Keratinocyte (primary cell): ENCODE measurements around the gene SH3BGRL. TPM values are rescaled to one million over a fixed set of nuclear protein-coding genes. Genes with fewer than 3 reads are reported as not detected.
A peak's percentile ranks its signal among the peaks of the same experiment; 100 is the strongest.

Source experiments
- DNase-seq: peaks from one replicate; pipeline ENCODE4 v3.0.0-alpha.2; 2011; ENCODE audit warnings: low read depth, missing footprints, low spot score
- FAIRE-seq: peaks from 2 replicates; lab custom pipeline; 2011; peaks lifted over from hg19 to GRCh38; lab: Jason Lieb, UNC
- H2AFZ ChIP-seq: 2 replicates; pipeline ENCODE4 v1.6.0; 2012; ENCODE audit warnings: low read length, control low read depth, inconsistent platforms; ENCODE audit not compliant: control insufficient read depth
- H3K27ac ChIP-seq: 2 replicates; pipeline ENCODE4 v1.5.1; 2011; ENCODE audit warnings: low read length; ENCODE audit not compliant: control insufficient read depth, insufficient read depth
- H3K27me3 ChIP-seq: 3 replicates; pipeline ENCODE4 v1.6.0; 2011; ENCODE audit warnings: low read length; ENCODE audit not compliant: control insufficient read depth, insufficient read depth; ENCODE audit errors: extremely low read depth
- H3K36me3 ChIP-seq, 2 experiments: 2 replicates in 1 of 2; 3 replicates in 1 of 2; pipeline ENCODE4 v1.5.1; 2011; ENCODE audit warnings: low read length in 2 of 2, mild to moderate bottlenecking in 1 of 2; ENCODE audit not compliant: control insufficient read depth in 2 of 2, insufficient read depth in 2 of 2; ENCODE audit errors: extremely low read depth in 1 of 2
- H3K4me1 ChIP-seq: 3 replicates; pipeline ENCODE4 v1.5.1; 2011; ENCODE audit warnings: low read length; ENCODE audit not compliant: control insufficient read depth, insufficient read depth; ENCODE audit errors: extremely low read depth
- H3K4me2 ChIP-seq: 3 replicates; pipeline ENCODE4 v1.6.0; 2011; ENCODE audit warnings: low read depth, low read length; ENCODE audit not compliant: control insufficient read depth, insufficient read depth; ENCODE audit errors: extremely low read depth
- H3K4me3 ChIP-seq, 3 experiments: fragments of 200-600 bp in 1 of 3; sonication (generic) in 1 of 3; 2 replicates in 2 of 3; 3 replicates in 1 of 3; pipeline ENCODE4 v1.5.1; 2011 to 2016; ENCODE audit warnings: low read length in 3 of 3, mild to moderate bottlenecking in 3 of 3, control low read depth in 2 of 3, inconsistent platforms in 1 of 3, low read depth in 1 of 3, mixed read lengths in 1 of 3, mixed run types in 1 of 3, moderate library complexity in 1 of 3; ENCODE audit not compliant: control insufficient read depth in 2 of 3, insufficient read depth in 2 of 3; ENCODE audit errors: extremely low read depth in 1 of 3
- H3K79me2 ChIP-seq: 2 replicates; pipeline ENCODE4 v1.6.0; 2012; ENCODE audit warnings: low read length; ENCODE audit not compliant: control insufficient read depth, insufficient read depth
- H3K9ac ChIP-seq: 3 replicates; pipeline ENCODE4 v1.6.0; 2011; ENCODE audit warnings: low read length; ENCODE audit not compliant: control insufficient read depth, insufficient read depth; ENCODE audit errors: extremely low read depth
- H3K9me1 ChIP-seq: 3 replicates; pipeline ENCODE4 v1.6.0; 2011; ENCODE audit warnings: low read length; ENCODE audit not compliant: control insufficient read depth, insufficient read depth; ENCODE audit errors: extremely low read depth
- H3K9me3 ChIP-seq: 2 replicates; pipeline ENCODE4 v1.5.1; 2012; ENCODE audit warnings: low read depth, low read length; ENCODE audit not compliant: control insufficient read depth
- H4K20me1 ChIP-seq: 3 replicates; pipeline ENCODE4 v1.6.0; 2011; ENCODE audit warnings: low read length; ENCODE audit not compliant: control insufficient read depth, insufficient read depth; ENCODE audit errors: extremely low read depth
- CTCF ChIP-seq, 3 experiments: IDR thresholded peaks in 1 of 3; conservative IDR thresholded peaks in 1 of 3; optimal IDR thresholded peaks in 1 of 3; 2 replicates in 2 of 3; 3 replicates in 1 of 3; pipeline versions ENCODE3 to v1.5.1; 2011; ENCODE audit warnings: low read length in 3 of 3, mild to moderate bottlenecking in 3 of 3, moderate library complexity in 2 of 3, control low read depth in 1 of 3, inconsistent platforms in 1 of 3; ENCODE audit not compliant: insufficient read depth in 2 of 3; ENCODE audit errors: extremely low read depth in 1 of 3
- EZH2 ChIP-seq: IDR thresholded peaks from one replicate; pipeline ENCODE4 v1.6.1; 2012; ENCODE audit warnings: inconsistent platforms, mild to moderate bottlenecking, low read length, moderate library complexity
- dilution Hi-C: fragments of 300-500 bp; cut with MboI; formaldehyde crosslinking; loops from one replicate; pipeline ENCODE4 v1.7.0; 2020; ENCODE audit warnings: low sequenced_read_pairs; ENCODE audit not compliant: extremely low pct_ligation_motif_present
- polyA plus RNA-seq, 5 experiments: library from polyadenylated mRNA; depleted of rRNA in 3 of 5; stranded (reverse) in 3 of 5; stranded (forward) in 1 of 5; unstranded in 1 of 5; fragments of >200 nt; gene quantifications; 1 replicate in 1 of 5; 2 replicates in 3 of 5; 3 replicates in 1 of 5; pipeline versions ENCODE4 v1.2.1 to v1.2.3, GENCODE V29; 2011 to 2012; ENCODE audit warnings: missing spikeins in 2 of 5, low read depth in 1 of 5, low replicate concordance in 1 of 5

SH3BGRL gene
- polyA plus RNA-seq, 1 donor (not counting 4 experiments of a cell fraction or from before 2014, with no cell fraction given): 82.4 TPM

- dilution Hi-C loops: no loop called here
- H3K4me2 ChIP-seq: peak overlapping the region; percentile 4
Observed at GRCh38 chrX:81259714-81260395, 58.0 kb downstream of the SH3BGRL start.

GRCh38 chrX:81261576-81261975 lies 59.7 kb downstream of the SH3BGRL start:
- H3K9me3 ChIP-seq: no peaks in the 10 kb centered on the region
- no peak overlapping the region for H3K4me3 ChIP-seq
- H3K4me1 ChIP-seq: peaks cover 15% of the 10 kb centered on the region
- no peak overlapping the region for H3K27ac ChIP-seq
- dilution Hi-C loops: no loop called here
- FAIRE-seq (peak; percentile 20), DNase-seq (peak; percentile 19)
- H2AFZ ChIP-seq: no peak overlapping the region
- TF ChIP-seq CTCF (optimal IDR thresholded peaks at IDR 0.05 in 1 of 3, IDR thresholded peaks at IDR 0.05 in 1 of 3, conservative IDR thresholded peaks at IDR 0.05 in 1 of 3; ENCODE audit: extremely low read depth in 1 of 3, insufficient read depth in 2 of 3, low read length in 3 of 3): no peak
- TF ChIP-seq EZH2: no peak
- H3K4me2 ChIP-seq: no peak overlapping the region
- no peaks in the 10 kb centered on the region for H3K9me1 ChIP-seq
- no peaks in the 10 kb centered on the region for H3K36me3 ChIP-seq
- no peaks in the 10 kb centered on the region for H4K20me1 ChIP-seq
- H3K27me3 ChIP-seq: no peaks in the 10 kb centered on the region
- H3K79me2 ChIP-seq: no peaks in the 10 kb centered on the region
- H3K9ac ChIP-seq: no peak overlapping the region

More at GRCh38 chrX:81259714-81260395, 58.0 kb downstream of the SH3BGRL start:
- peaks cover 15% of the 10 kb centered on the region for H3K4me1 ChIP-seq
- H3K9ac ChIP-seq: no peak overlapping the region
- H4K20me1 ChIP-seq: no peaks in the 10 kb centered on the region
- TF ChIP-seq CTCF (optimal IDR thresholded peaks at IDR 0.05 in 1 of 3, IDR thresholded peaks at IDR 0.05 in 1 of 3, conservative IDR thresholded peaks at IDR 0.05 in 1 of 3; ENCODE audit: extremely low read depth in 1 of 3, insufficient read depth in 2 of 3, low read length in 3 of 3) (no peak), EZH2 (no peak)
- no peak overlapping the region for H2AFZ ChIP-seq
- peak; percentile 17 for FAIRE-seq
- no peaks in the 10 kb centered on the region for H3K9me3 ChIP-seq
- H3K36me3 ChIP-seq: no peaks in the 10 kb centered on the region
- H3K4me3 ChIP-seq: peak overlapping the region in 1 of 3 experiments; percentile 28
- no peaks in the 10 kb centered on the region for H3K79me2 ChIP-seq
- peak overlapping the region; percentile 16 for H3K27ac ChIP-seq
- no peak for DNase-seq
- no peaks in the 10 kb centered on the region for H3K27me3 ChIP-seq
- no peaks in the 10 kb centered on the region for H3K9me1 ChIP-seq
